GM19455 (cell line): ENCODE measurements around the gene TEX55.
"Not testable (repeated sequence)": the region's sequence is repeated elsewhere in the genome, so short reads cannot be mapped to it uniquely, and the experiment has no call there.

Experiments used
- ATAC-seq: cut with Tn5 transposase; IDR thresholded peaks from one replicate; pipeline ENCODE4 v1.9.1; 2021; ENCODE audit not compliant: unreplicated experiment

Gene TEX55

GRCh38 chr3:119145500-119146167 lies at the start of gene TEX55:
Gene TEX55, plus strand, starts transcription at chr3:119146165. Its CDS starts 25 bp downstream, at chr3:119146190.
- peak; percentile 62 for ATAC-seq

- no peak for ATAC-seq
Observed at GRCh38 chr3:119098003-119098402, 48.0 kb upstream of the TEX55 start.

GRCh38 chr3:119098619-119099222 lies 47.2 kb upstream of the TEX55 start:
- ATAC-seq, result no peak

- no peak for ATAC-seq
Observed at GRCh38 chr3:119099785-119100184, 46.2 kb upstream of the TEX55 start.

- no peak for ATAC-seq
Observed at GRCh38 chr3:119104031-119104430, 41.9 kb upstream of the TEX55 start.

GRCh38 chr3:119118330-119118729 lies 27.6 kb upstream of the TEX55 start:
- ATAC-seq, result not testable (repeated sequence)

GRCh38 chr3:119120480-119120879 lies 25.5 kb upstream of the TEX55 start:
- ATAC-seq, result no peak

GRCh38 chr3:119122350-119122749 lies 23.6 kb upstream of the TEX55 start:
- no peak for ATAC-seq

- no peak for ATAC-seq
Observed at GRCh38 chr3:119125342-119125741, 20.6 kb upstream of the TEX55 start.

- no peak for ATAC-seq
Observed at GRCh38 chr3:119125742-119126504, 20.0 kb upstream of the TEX55 start.

GRCh38 chr3:119130291-119130690 lies 15.7 kb upstream of the TEX55 start:
- ATAC-seq, result not testable (repeated sequence)

- ATAC-seq, result not testable (repeated sequence)
Observed at GRCh38 chr3:119132291-119132690, 13.7 kb upstream of the TEX55 start.

GRCh38 chr3:119139360-119139759 lies 6.6 kb upstream of the TEX55 start:
- ATAC-seq, result not testable (repeated sequence)

GRCh38 chr3:119140466-119140865 lies 5.5 kb upstream of the TEX55 start:
- no peak for ATAC-seq

- peak; percentile 29 for ATAC-seq
Observed at GRCh38 chr3:119145128-119145499, 851 bp upstream of the TEX55 start.

- ATAC-seq, result no peak
Observed at GRCh38 chr3:119146578-119147375, 812 bp downstream of the TEX55 start.

- no peak for ATAC-seq
Observed at GRCh38 chr3:119147494-119147893, 1.5 kb downstream of the TEX55 start.

GRCh38 chr3:119148493-119149180 lies 2.7 kb downstream of the TEX55 start:
- ATAC-seq, result no peak

- no peak for ATAC-seq
Observed at GRCh38 chr3:119149484-119149883, 3.5 kb downstream of the TEX55 start.

- ATAC-seq, result no peak
Observed at GRCh38 chr3:119156868-119157267, 10.9 kb downstream of the TEX55 start.

GRCh38 chr3:119157971-119158370 lies 12.0 kb downstream of the TEX55 start:
- no peak for ATAC-seq
